HK-2 (cell line): ENCODE measurements around the gene ACTG1.
"Not testable (repeated sequence)": the region's sequence is repeated elsewhere in the genome, so short reads cannot be mapped to it uniquely, and the experiment has no call there.

Experiments
- DNase-seq: peaks from one replicate; pipeline ENCODE4 v3.0.0-alpha.2; 2018; ENCODE audit not compliant: unreplicated experiment

ACTG1 gene

DNA sequence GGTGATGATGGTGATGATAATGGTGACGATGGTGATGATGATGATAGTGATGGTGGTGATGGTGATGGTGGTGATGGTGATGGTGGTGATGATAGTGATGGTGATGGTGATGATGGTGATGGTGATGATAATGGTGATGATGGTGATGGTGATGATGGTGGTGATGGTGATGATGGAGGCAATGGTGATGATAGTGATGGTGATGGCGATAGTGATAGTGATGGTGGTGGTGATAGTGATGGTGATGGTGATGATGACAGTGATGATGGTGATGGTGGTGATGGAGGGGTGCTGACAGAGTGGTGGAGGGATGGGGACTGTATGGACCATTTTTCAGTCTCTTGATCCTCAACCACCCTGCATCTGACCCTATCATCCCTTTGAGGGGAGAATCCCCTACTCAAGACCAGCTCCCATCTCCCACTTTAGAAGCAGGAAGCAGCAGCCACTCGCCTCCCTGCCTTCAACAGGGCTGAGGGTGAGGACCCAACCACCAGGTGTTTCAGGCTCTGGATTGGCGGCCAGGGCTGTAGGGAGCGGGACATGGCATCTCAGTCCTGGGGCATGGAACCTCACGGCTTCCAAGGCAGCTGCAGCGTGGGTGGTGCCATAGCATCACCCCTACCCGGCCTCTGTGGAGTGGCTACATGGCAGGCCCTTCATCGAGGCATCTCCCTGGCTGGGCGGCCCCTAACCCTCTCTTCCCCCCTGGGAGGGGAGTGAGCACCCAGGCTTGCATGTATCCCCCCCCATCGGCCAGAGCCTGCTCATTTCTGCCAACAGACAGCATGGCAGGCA lies 20.1 kb upstream of the ACTG1 start:
- no peak for DNase-seq

DNA sequence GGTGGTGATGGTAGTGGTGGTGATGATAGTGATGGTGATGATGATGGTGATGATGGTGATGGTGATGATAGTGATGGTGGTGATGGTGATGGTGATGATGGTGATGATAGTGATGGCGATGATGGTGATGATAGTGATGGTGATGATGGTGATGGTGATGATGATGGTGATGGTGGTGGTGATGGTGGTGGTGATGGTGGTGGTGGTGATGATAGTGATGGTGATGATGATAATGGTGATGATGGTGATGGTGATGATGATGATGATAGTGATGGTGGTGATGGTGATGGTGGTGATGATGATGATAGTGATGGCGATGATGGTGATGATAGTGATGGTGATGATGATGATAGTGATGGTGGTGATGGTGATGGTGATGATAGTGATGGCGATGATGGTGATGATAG lies 19.4 kb upstream of the ACTG1 start:
- not testable (repeated sequence) for DNase-seq

DNA sequence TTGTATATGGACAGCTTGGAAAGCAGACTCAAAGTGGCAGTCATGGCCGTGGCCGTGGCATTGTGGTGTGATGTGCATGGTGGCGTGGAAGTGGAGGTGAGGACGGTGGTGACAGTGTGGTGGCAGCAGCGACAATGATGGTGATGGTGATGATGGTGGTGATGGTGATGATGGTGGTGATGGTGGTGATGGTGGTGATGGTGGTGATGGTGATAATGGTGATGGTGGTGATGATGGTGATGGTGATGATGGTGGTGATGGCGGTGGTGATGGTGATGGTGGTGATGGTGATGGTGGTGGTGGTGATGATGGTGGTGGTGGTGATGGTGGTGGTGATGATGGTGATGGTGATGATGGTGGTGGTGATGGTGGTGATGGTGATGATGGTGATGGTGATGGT lies 18.4 kb upstream of the ACTG1 start:
- DNase-seq, result not testable (repeated sequence)

DNA sequence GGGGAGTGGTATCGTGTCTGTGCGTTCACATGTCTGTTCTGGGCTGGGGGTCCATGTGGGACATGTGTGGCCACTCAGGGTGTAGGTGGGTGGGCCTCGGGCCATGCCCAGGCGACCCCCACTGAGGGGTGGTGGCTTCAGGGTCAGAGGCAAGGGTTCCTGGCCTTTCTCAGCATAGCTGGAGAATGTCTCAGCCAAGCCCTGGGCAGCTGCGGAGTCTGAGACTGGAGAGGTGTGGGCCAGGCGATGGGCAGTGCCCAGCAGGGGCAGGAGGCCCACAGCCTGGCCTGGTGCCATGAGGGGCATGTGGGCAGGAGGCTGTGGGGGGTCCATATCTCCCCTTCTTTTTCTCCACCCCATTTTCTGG lies 16.8 kb upstream of the ACTG1 start:
- no peak for DNase-seq

DNA sequence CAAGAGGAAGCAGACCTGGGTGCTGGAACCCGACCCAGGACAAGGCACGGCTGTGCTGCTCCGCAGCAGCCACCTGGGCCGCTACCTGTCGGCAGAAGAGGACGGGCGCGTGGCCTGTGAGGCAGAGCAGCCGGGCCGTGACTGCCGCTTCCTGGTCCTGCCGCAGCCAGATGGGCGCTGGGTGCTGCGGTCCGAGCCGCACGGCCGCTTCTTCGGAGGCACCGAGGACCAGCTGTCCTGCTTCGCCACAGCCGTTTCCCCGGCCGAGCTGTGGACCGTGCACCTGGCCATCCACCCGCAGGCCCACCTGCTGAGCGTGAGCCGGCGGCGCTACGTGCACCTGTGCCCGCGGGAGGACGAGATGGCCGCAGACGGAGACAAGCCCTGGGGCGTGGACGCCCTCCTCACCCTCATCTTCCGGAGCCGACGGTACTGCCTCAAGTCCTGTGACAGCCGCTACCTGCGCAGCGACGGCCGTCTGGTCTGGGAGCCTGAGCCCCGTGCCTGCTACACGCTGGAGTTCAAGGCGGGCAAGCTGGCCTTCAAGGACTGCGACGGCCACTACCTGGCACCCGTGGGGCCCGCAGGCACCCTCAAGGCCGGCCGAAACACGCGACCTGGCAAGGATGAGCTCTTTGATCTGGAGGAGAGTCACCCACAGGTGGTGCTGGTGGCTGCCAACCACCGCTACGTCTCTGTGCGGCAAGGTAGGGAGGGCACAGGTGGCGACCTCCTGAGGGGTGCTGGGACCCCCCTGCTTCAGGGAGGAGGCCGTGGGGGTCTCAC lies 16.2 kb upstream of the ACTG1 start:
- no peak for DNase-seq

DNA sequence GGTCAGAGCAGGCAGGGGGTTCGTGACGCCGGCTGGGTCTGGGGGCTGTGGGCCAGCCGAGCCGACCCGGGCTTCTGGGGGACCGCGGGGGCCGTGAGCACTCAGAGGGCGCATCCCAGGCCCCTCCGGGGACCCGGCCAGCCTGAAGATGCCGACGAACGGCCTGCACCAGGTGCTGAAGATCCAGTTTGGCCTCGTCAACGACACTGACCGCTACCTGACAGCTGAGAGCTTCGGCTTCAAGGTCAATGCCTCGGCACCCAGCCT lies 15.7 kb upstream of the ACTG1 start:
- DNase-seq, result no peak

DNA sequence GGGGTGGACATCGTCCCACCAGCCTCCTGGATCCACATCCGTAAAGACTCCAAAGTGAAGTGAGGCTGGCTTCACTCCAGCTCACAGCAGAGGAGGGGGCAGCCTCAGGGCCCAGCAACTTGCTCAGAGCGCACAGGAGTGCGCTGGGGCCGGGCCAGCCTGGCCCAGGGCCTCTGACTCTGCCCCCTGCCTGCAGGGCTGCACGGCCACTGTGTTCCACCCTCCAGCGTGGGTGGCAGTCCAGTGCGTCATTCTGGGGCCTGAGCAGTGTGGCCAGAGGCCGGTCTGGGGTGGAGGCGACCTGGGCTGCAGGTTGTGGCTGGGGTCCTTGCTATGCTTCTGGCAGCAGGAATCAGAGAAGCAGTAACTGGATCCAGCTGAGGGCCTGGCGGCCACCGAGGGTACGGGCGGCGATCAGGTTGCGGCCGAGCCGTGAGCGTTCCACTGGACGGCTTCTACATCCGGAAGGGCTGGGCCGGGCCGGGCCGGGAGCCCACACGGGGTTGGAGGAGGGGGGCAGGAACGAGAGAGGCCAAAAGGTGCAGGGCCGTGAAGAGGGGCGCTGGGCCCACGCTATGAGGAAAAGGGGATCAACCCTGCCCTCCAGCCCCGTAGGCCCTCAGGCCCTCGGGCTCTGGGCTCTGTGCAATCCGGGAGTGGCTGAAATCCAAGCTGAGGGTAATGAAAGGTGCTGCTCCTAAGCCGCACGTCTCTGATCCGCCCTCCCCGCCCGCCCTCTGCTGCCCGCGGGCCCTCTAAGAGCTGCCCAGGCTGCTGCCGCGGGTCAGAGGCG lies 15.2 kb upstream of the ACTG1 start, which contains the start of gene FSCN2:
Gene FSCN2, plus strand, starts transcription at position 787 of the 793 bp plus-strand sequence. CDS start 155 bp downstream, outside the sequence.
- no peak for DNase-seq

DNA sequence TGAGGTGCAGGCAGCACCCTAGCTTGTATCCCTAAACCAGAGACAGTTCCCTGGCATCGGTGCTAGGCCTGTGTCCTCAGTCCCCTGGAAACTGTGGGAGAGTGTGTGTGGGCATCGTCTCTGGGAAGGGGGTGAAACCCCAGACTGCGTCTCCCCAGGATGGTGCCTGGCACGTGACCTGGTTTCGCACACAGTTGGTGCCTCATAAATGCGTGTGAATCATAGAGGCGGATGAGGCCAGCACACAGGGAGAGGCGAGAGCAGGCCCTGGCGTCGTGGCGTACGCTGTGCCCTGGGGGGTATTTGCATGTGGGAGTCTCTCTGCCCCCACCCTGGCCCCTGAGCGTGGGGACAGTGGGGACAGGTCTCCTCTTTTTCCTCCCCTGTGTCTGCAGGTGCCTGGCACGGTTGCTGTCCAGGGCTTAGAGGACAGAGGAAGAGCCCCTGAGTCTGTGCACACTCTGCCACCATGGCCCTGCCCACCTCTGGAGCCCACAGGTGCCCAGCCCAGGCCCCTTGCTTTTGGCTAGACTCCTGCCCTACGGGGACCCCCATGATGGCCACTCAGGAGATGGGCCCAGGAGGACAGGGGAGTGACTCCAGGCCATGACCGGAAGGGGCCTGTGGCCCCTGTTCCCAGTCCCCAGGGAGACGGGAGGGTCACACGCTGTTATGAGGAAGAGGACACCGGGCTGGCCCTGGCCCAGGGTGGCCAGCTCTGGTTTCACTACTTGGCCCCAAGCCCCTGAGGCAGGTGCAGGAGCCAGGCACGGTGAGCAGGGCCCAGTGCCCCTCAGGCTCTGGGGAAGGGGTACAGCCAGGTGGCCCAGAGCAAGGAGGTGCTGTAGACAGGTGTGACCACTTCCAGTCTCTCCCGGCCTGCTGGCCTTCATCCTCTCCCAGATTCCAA lies 14.3 kb upstream of the ACTG1 start:
- DNase-seq, result no peak

DNA sequence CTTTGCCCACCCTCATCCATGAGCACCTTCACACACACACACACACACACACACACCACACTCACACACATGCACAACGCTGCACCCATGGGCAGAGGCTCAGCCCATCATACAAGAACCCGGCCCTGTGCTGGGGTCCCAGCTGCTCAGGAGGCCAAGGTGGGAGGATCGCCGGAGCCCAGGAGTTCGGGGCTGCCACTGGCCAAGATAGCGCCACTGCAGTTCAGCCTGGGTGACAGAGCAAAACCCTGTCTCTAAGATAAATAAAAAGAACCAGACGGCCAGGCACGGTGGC lies 12.2 kb upstream of the ACTG1 start:
- no peak for DNase-seq

DNA sequence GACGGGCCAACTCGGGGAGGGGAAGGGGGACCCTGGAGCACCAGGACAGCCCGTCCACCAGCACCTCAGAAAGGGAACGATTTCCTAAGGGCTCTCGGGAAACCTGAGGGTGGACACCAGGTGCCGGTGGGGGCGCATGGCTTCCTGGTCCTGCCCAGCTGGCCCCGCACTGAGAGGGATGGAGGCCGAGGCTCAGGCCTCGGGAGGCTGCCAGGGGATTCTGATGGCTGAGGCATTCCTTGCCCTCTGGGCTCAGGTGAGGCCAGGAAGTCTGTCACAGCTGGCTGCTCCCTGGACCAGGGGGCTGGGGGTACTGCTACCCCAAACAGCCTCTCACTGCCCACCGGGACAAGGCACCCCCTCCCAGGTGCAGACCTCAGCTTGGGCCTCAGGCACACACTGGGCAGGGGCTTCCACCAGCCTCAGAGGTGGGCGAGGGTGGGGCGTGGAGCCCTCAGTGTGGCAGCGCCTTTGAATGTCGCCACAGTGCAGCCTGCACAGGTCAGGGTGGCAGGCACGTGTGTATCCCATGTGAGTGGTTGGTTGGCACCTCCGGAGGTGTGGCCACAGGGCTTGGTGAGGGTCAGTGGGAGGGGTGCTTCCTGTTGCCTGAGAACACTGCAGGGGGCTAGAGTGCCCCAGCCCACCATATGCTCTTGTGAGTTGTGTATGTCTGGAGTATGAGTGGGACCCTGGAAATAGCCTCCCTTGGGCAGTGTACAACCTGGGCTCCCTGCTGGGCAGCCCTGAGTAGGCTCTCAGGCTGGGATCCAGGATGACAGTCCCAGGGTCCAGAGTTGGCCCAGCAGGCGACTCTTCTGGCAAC lies 11.7 kb upstream of the ACTG1 start:
- DNase-seq, result no peak

DNA sequence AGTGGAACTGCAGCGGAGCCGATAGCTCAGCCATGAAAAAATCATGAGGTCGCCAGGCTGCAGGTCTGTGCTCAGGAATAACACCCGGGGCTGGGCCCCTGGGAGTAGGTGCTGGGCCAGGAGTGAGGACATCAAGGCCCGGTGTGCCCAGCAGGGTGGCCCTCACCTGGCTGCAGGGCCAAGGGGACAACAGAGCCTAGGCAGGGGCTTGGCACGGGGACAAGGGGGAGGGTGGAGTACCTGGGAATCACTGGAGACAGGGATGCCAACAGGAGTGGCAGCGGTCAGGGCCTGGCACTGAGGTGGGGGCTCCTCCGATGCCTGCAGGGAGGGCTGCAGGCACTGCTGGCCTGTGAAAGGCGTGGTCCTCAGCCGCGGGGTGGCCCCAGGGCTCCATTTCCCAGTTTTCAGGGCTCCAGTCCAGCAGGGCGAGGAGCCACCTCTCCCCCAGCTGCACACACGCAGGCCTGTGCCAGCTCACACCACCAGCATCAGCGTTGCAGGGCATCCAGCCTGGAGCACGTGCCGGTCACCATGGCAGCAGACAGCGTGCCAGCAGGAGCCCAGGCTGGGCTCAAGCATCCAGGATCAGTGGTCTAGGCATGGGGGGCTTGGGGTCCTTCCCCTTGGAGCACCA lies 10.9 kb upstream of the ACTG1 start:
- DNase-seq, result peak; percentile 57

DNA sequence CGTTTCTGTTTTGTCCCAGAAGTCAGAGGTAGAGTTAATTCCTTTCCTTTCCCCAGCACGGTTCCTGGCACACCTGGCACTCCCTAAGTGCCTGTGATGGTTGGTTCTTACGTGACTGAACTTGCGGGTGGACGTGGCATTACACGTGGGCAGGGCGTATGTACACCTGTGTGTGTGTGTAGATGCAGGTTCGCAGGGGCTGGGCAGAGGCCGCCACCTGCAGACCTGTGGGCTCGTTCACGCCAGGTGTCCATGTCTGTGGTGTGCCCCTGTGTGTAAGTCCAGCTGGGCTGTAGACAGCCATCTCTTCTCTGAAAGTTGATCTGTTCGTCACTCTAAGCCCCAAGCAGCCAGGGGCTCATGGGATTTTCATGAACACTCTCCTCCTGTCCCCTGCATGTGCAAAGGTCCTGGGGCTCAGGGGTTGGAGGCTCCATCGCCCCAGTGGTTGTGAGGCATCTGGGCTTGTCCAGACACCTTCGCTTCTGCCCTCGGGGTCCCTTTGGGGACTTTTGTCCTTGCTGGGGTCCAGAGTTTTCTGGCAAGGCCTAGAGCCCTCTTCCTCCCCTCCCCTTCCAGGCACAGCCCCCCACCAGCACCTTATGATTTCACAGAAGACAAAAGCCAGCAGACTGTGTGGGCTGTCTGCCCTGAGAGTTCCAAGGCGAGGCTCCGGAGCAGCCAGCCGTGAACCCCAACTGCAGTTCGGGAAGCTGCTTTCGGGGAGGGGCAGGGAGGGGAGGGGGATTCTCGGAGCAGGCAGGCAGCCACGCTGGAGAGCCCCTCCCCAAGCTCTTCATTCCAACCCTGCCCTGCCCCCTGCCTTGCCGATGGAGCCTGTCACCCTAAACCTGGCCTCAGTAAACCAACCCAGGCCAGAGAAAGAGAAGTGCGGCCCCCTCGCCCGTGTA lies 10.1 kb upstream of the ACTG1 start:
- DNase-seq, result peak; percentile 74

DNA sequence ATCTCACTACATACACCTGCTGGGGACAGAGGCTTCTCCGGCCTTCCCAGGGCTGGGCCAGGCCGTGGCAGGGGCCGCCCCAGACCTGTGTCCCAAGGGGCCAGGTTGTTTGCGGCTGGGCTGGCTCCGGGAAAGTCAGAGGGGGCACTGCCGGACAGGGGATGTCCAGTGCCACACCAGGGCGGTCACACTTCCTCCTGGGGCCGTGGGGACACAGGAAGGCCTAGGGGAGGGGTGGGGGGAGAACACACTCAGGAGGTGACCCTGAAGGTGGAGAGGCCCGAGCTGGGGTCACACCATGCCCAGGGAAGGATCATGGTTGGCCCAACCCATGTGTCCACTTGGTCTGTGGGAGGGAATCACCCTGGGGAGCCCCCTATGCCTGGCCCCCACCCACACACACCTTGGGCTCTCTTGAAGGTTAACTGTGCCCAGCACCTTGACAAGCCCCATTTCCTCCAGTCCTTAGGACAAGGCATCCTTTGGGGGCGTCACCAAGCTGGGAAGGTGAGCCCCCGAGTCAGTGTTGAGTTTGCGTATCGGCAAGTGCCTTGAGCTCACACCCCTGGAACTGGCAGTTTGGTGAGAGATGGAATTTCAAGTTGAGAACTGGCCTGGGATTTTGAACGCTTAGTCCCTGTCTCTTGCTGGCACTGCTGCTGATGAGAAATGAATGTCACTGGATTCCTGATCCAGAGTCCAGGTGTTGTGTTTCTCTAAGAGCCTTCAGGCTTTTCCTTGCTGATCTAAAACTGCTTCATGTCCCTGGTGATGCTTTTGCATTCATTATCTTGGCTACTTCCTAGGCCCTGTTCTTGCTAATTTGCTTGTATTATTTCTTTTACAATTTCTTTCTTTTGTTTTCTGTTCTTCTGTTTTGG lies 7.7 kb upstream of the ACTG1 start:
- peak; percentile 1 for DNase-seq

DNA sequence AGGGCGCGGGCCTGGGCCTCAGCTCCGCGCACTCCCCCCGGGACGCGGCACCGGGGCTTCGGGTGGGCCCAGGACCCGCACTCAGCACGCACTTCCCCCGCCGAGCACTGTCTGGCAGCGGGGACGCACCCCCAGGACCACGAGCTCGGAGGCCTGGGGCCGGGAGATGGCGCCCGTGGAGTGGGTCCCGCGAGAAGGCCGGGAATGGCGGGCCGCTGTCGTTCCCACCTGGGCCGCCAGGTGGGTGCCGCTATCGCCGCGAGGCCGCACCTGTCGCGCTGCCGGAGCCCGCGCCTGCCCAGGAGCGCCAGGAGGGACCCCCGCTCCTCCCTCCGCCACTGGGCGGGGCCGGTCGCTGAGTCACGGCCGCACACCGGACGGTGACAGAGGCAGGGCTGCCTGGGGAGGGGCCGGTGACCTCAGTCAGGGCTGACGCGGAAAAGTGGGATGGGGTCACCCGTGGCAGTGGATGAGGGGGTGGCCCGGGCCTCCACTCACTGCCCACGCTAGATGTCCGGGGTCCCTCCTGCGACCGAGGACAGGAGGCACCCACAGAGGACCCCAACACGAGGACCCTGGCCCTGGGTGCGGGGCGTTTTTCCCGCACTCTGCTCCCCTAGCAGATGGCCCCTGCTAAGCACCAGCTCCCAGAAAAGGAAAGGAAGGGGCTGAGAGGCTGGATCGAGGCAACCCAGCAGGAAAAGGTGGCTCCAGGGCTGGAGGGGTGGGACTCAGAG lies 6.9 kb upstream of the ACTG1 start:
- peak; percentile 53 for DNase-seq

DNA sequence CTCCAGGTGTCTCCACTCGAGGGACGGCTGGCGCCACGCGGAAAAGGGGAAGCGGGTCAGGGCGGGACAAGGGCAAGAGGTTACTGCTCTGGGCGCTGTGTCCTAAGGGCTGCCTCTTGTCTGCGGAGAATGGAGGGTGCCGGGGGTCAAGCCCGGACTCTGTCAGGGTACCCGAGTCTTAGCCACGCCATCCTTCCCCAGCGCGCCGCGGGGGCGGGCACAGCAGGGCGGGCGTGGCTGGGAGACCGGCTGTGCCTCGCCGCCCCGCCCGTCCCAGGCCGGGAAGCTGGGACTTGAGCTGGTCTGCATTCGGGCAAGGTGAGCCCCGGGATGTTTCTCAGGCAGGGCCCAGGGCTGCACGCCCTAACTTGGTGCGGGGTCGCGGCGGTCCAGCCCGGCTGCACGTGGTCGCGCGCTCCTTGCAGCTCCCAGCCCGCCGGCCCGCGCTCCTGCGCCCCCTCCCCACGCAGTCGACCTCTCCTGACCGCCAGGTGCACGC lies 6.2 kb upstream of the ACTG1 start:
- DNase-seq, result peak; percentile 11

DNA sequence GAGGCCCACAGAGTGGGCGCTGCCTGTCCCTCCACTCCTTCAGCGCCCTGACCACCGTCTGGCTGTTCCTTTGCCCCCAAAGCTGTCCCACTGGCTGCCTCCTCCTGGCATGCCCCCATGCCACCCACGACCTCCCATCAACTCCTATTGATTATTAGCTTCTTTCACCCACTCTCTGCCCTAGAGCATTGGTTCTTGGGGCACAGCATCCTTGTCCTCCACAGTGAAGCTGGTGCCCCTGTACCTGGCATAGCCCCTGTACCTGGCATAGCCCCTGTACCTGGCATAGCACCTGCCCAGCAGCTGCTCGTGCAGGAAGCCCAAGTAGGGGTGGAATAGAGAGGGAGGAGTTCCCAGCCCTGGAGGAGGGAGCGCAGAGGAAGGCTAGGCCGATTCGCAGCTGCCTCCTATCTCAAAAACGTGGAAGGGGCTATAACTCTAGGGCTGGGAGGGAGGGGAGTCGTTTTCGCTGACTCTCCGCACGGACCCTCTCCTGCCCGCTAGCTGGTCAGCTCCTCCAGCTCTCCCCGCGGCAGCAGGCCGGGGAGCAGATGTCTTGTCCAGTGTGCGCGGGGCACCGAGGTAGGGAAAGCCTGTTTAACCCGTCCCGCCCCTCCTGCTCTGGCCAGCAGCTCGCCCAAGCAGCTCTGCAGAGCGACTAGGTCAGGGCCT lies 5.7 kb upstream of the ACTG1 start:
- DNase-seq, result peak; percentile 1
